A549 (cell line): Measurements from ENCODE around the gene XYLT1. TPM values are rescaled to one million over a fixed set of nuclear protein-coding genes. Genes with fewer than 3 reads are reported as not detected.

Experiments
- ATAC-seq, 2 experiments: fragments of 200-7000 bp in 1 of 2; fragments of >200 bp in 1 of 2; cut with Nextera tagmentation in 1 of 2; cut with Tn5 transposase in 1 of 2; 3 replicates each; pipeline versions ENCODE4 v1.8.0 to v1.9.1; 2018 to 2020; ENCODE audit warnings: mild to moderate bottlenecking in 1 of 2, moderate library complexity in 1 of 2
- CTCF ChIA-PET: fragments of 300-600 bp; sonication (Branson Sonifier 250); formaldehyde crosslinking; extraction: SDS; loops from one replicate; lab custom pipeline; 2021; ENCODE audit warnings: antibody characterized with exemption, inconsistent platforms; lab: Yijun Ruan, JAX
- POLR2A ChIA-PET: fragments of 350-600 bp; formaldehyde crosslinking; extraction: SDS; loops from one replicate; lab custom pipeline; 2021; ENCODE audit warnings: antibody characterized with exemption, inconsistent platforms; lab: Yijun Ruan, JAX
- DNase-seq, 2 experiments: peaks; one replicate each; pipeline versions ENCODE4 v3.0.0 to v3.0.0-alpha.2; 2011 to 2016; ENCODE audit warnings: low read depth in 1 of 2, low spot score in 1 of 2
- FAIRE-seq: peaks from 2 replicates; lab custom pipeline; 2011; peaks lifted over from hg19 to GRCh38; lab: Jason Lieb, UNC
- H3K27ac ChIP-seq, 2 experiments: fragments of >200 bp; sonication (Bioruptor Twin); formaldehyde crosslinking; 3 replicates each; pipeline ENCODE4 v1.5.1; 2016 to 2017
- H3K4me1 ChIP-seq: fragments of >200 bp; sonication (Bioruptor Twin); formaldehyde crosslinking; 3 replicates; pipeline ENCODE4 v1.6.1; 2016
- H3K4me2 ChIP-seq: fragments of >200 bp; sonication (Bioruptor Twin); formaldehyde crosslinking; 3 replicates; pipeline ENCODE4 v1.6.1; 2016
- H3K4me3 ChIP-seq: fragments of >200 bp; sonication (Bioruptor Twin); formaldehyde crosslinking; 3 replicates; pipeline ENCODE4 v1.5.1; 2016
- H3K9me3 ChIP-seq: fragments of >200 bp; sonication (Bioruptor Twin); formaldehyde crosslinking; 3 replicates; pipeline ENCODE4 v1.6.1; 2016
- CEBPB ChIP-seq, 2 experiments: fragments of >200 bp in 1 of 2; sonication (Bioruptor Twin) in 1 of 2; formaldehyde crosslinking in 1 of 2; IDR thresholded peaks; 2 replicates each; pipeline ENCODE4 v1.6.1; 2012 to 2016
- CHD2 ChIP-seq: fragments of 150-350 bp; IDR thresholded peaks from 2 replicates; pipeline ENCODE4 v1.6.1; 2014; ENCODE audit warnings: low read length; ENCODE audit not compliant: partially characterized antibody
- CHD4 ChIP-seq: fragments of 200-600 bp; sonication (generic); IDR thresholded peaks from 2 replicates; pipeline ENCODE4 v1.6.1; 2016; ENCODE audit warnings: antibody characterized with exemption, mild to moderate bottlenecking, borderline replicate concordance
- FOSL2 ChIP-seq, 2 experiments: fragments of 450-650 bp in 1 of 2; fragments of >200 bp in 1 of 2; sonication (Bioruptor Twin) in 1 of 2; formaldehyde crosslinking; IDR thresholded peaks; 2 replicates each; pipeline versions ENCODE4 v1.5.0 to v1.6.1; 2016 to 2020; ENCODE audit warnings: mild to moderate bottlenecking in 1 of 2, moderate library complexity in 1 of 2
- HDAC2 ChIP-seq: fragments of 200-600 bp; sonication (generic); IDR thresholded peaks from 2 replicates; pipeline ENCODE4 v1.6.1; 2016
- MAZ ChIP-seq: fragments of 150-350 bp; IDR thresholded peaks from 2 replicates; pipeline ENCODE4 v1.6.1; 2014; ENCODE audit warnings: antibody characterized with exemption, low read depth, low read length, borderline replicate concordance
- PHF8 ChIP-seq: fragments of 200-600 bp; sonication (generic); IDR thresholded peaks from 2 replicates; pipeline ENCODE4 v1.6.1; 2016; ENCODE audit warnings: low read depth, mild to moderate bottlenecking, antibody characterized with exemption, moderate library complexity, borderline replicate concordance
- POLR2AphosphoS2 ChIP-seq: conservative IDR thresholded peaks from 2 replicates; pipeline ENCODE4 v1.6.1; 2012; ENCODE audit warnings: low read length, improper control_type of control experiment, inconsistent platforms
- RAD21 ChIP-seq, 2 experiments: fragments of >200 bp in 1 of 2; sonication (Bioruptor Twin) in 1 of 2; formaldehyde crosslinking in 1 of 2; IDR thresholded peaks in 1 of 2; conservative IDR thresholded peaks in 1 of 2; 2 replicates in 1 of 2; 3 replicates in 1 of 2; pipeline ENCODE4 v1.6.1; 2012 to 2018; ENCODE audit warnings: inconsistent platforms in 1 of 2
- RARB ChIP-seq: fragments of 250-450 bp; sonication (Bioruptor Pico); IDR thresholded peaks from 2 replicates; pipeline ENCODE4 v1.8.0; 2021; ENCODE audit warnings: mild to moderate bottlenecking, moderate library complexity
- SMC3 ChIP-seq: fragments of >200 bp; sonication (Bioruptor Twin); formaldehyde crosslinking; IDR thresholded peaks from 3 replicates; pipeline ENCODE4 v1.6.1; 2018; ENCODE audit warnings: inconsistent platforms
- ZFP36 ChIP-seq: fragments of 450-650 bp; IDR thresholded peaks from 2 replicates; pipeline ENCODE4 v1.6.1; 2014; ENCODE audit warnings: borderline replicate concordance; ENCODE audit not compliant: partially characterized antibody
- WGBS: methylation state at CpG from one replicate; pipeline ENCODE4 v1.1.6; 2017; ENCODE audit errors: missing lambda C conversion rate; 5-methylcytosine and 5-hydroxymethylcytosine counted together
- polyA plus RNA-seq, 4 experiments: library from polyadenylated mRNA; depleted of rRNA in 3 of 4; stranded (reverse); fragments of >200 nt; fragmentation: RNase III in 1 of 4; extraction: RNeasy Plus Mini Kit Qiagen cat#74134 plus additional on column Dnase treatment in 1 of 4; gene quantifications; 2 replicates in 3 of 4; 3 replicates in 1 of 4; pipeline ENCODE4 v1.2.3, GENCODE V29; 2011 to 2017
- TF ChIP-seq, protein P1 (sequence below): fragments of 450-650 bp; IDR thresholded peaks from 2 replicates; pipeline ENCODE4 v1.6.1; 2014; ENCODE audit warnings: antibody characterized with exemption
- TF ChIP-seq, protein P2 (sequence below): fragments of 250-450 bp; sonication (Bioruptor Pico); IDR thresholded peaks from 2 replicates; pipeline ENCODE4 v1.5.0; 2020; ENCODE audit warnings: low read depth, mild to moderate bottlenecking, moderate library complexity
- TF ChIP-seq, protein P3 (sequence below): IDR thresholded peaks from 2 replicates; pipeline ENCODE4 v1.6.1; 2012; ENCODE audit warnings: low read depth, borderline replicate concordance
- TF ChIP-seq, protein P4 (sequence below): IDR thresholded peaks from 2 replicates; pipeline ENCODE4 v1.6.1; 2012

Gene XYLT1
- polyA plus RNA-seq, 2 of the 4 experiments (the other 2 are of a cell fraction) = 0.78 to 0.88 TPM

DNA sequence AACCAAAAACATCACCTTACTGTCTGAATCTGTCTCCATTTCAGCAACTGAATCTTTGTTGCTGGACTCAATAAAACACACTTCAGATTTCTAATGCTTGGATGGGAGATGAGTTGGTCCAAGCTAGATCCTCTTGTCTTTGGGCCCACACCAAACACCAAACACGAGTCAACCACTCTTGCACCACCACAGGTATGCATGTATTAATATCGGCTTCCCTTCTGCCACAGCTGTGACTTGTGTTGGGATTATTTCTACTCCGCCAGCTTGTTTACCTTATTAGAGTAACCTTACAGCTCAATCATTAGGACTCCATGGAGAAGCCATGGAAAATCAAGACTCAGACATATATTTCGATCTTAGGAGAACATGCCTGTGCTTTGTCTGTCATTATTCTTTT is 49.9 kb downstream of the XYLT1 start:
- ChIA-PET POLR2A (no interaction called here), CTCF (no interaction called here)
- DNase-seq (no peak), FAIRE-seq (no peak), ATAC-seq (no peak)
- Histone ChIP-seq H3K4me3 (no peak overlapping the region), H3K4me1 (no peaks in the 10 kb centered on the region), H3K27ac (no peak overlapping the region), H3K9me3 (peaks cover 3% of the 10 kb centered on the region; the same call in 1 of the 3 replicates), H3K4me2 (no peak overlapping the region)
- TF ChIP-seq RARB (CRISPR knock-in tag) (no peak), POLR2AphosphoS2 (no peak), RAD21 (conservative IDR thresholded peaks at IDR 0.05 in 1 of 2, IDR thresholded peaks at IDR 0.05 in 1 of 2) (no peak)
- TF ChIP-seq, protein P1, sequence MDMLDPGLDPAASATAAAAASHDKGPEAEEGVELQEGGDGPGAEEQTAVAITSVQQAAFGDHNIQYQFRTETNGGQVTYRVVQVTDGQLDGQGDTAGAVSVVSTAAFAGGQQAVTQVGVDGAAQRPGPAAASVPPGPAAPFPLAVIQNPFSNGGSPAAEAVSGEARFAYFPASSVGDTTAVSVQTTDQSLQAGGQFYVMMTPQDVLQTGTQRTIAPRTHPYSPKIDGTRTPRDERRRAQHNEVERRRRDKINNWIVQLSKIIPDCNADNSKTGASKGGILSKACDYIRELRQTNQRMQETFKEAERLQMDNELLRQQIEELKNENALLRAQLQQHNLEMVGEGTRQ = no peak
- WGBS = 34% methylated on average over 4 of the region's 4 CpGs

DNA sequence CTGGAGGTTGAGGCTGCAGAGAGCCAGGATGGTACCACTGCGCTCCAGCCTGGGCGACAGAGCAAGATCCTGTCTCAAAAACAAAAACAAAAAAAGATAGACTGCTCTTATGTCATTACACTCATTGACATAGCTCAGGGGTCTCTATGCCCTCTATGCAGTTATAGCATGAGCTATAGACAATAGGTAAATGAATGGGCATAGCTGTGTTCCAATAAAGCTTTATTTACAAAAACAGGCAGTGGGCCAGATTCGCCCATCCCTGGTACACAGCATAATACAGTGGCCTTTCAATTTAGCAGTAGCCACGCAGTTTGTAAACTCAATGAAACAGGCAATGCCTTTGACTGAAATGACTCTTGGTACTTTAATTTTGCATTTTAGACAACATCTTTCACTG is 51.5 kb downstream of the XYLT1 start:
- FAIRE-seq = no peak
- TF ChIP-seq CHD2 (no peak), FOSL2 (IDR thresholded peaks at IDR 0.05) (no peak), FOSL2 (CRISPR knock-in tag; IDR thresholded peaks at IDR 0.05) (no peak), MAZ (no peak), SMC3 (no peak), PHF8 (no peak), RARB (CRISPR knock-in tag) (no peak), CEBPB (IDR thresholded peaks at IDR 0.05) (no peak), HDAC2 (no peak), CHD4 (no peak), ZFP36 (no peak)
- TF ChIP-seq, all 56 proteins: peak for 0
- DNase-seq (no peak), ATAC-seq (no peak)
- no peak overlapping the region for H3K27ac ChIP-seq
- no peaks in the 10 kb centered on the region for H3K4me1 ChIP-seq
- no peak overlapping the region for H3K4me3 ChIP-seq
- POLR2A ChIA-PET = no interaction called here
- no peak overlapping the region for H3K4me2 ChIP-seq
- 41% methylated on average over 4 of the region's 4 CpGs for WGBS
- CTCF ChIA-PET = no interaction called here
- H3K9me3 ChIP-seq = peaks cover 3% of the 10 kb centered on the region; the same call in 1 of the 3 replicates

DNA sequence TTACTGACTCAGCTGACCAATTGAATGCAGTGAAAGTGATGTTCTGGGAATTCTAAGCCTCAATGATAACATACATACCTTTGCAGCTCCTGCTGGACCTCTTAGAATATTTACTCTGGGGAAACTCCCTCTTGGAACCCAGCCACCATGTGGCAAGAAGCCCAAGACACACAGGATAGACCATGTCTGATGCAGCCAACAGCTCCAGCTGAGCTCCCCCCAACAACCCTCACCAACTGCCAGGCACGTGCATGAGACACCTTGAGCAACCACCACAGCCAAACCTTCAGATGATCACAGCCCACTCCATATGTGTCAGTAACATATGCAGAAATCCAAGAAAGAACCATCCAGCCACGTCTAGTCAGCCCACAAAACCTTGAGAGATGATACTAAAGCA is 53.0 kb downstream of the XYLT1 start:
- FAIRE-seq = no peak
- TF ChIP-seq RAD21 (conservative IDR thresholded peaks at IDR 0.05 in 1 of 2, IDR thresholded peaks at IDR 0.05 in 1 of 2) = no peak
- TF ChIP-seq, protein P2, sequence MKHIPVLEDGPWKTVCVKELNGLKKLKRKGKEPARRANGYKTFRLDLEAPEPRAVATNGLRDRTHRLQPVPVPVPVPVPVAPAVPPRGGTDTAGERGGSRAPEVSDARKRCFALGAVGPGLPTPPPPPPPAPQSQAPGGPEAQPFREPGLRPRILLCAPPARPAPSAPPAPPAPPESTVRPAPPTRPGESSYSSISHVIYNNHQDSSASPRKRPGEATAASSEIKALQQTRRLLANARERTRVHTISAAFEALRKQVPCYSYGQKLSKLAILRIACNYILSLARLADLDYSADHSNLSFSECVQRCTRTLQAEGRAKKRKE (CRISPR knock-in tag) = no peak
- TF ChIP-seq, protein P3, sequence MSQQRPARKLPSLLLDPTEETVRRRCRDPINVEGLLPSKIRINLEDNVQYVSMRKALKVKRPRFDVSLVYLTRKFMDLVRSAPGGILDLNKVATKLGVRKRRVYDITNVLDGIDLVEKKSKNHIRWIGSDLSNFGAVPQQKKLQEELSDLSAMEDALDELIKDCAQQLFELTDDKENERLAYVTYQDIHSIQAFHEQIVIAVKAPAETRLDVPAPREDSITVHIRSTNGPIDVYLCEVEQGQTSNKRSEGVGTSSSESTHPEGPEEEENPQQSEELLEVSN = no peak
- TF ChIP-seq, protein P4, sequence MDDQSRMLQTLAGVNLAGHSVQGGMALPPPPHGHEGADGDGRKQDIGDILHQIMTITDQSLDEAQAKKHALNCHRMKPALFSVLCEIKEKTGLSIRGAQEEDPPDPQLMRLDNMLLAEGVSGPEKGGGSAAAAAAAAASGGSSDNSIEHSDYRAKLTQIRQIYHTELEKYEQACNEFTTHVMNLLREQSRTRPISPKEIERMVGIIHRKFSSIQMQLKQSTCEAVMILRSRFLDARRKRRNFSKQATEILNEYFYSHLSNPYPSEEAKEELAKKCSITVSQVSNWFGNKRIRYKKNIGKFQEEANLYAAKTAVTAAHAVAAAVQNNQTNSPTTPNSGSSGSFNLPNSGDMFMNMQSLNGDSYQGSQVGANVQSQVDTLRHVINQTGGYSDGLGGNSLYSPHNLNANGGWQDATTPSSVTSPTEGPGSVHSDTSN = no peak
- Histone ChIP-seq H3K4me2 (no peak overlapping the region), H3K4me1 (no peaks in the 10 kb centered on the region), H3K9me3 (no peaks in the 10 kb centered on the region), H3K4me3 (no peak overlapping the region), H3K27ac (no peak overlapping the region)
- ChIA-PET POLR2A (no interaction called here), CTCF (no interaction called here)
- ATAC-seq = no peak
- 6% methylated on average over 2 of the region's 2 CpGs for WGBS
- no peak for DNase-seq
